ENCODE results near the gene LAMA2.

DNA sequence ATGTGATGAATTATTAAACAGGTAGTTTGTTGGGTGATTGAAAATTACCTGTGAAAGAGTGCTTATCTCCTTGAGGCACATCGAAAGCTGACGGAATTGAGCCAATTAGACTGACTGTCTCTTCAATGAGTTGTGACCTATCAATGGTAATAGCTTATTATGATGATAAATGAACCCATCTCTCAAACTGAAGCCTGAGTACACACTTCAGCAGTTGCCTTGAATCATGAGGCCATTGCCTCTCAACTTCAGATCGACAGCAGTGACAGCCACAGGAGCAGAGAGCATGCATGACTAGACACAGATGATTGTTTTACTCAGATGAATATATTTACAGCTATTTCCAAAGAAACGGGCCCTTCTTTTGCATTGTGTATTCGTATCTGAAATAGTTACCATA is 323.9 kb downstream of the LAMA2 start:
- TF ChIP-seq, protein P1, sequence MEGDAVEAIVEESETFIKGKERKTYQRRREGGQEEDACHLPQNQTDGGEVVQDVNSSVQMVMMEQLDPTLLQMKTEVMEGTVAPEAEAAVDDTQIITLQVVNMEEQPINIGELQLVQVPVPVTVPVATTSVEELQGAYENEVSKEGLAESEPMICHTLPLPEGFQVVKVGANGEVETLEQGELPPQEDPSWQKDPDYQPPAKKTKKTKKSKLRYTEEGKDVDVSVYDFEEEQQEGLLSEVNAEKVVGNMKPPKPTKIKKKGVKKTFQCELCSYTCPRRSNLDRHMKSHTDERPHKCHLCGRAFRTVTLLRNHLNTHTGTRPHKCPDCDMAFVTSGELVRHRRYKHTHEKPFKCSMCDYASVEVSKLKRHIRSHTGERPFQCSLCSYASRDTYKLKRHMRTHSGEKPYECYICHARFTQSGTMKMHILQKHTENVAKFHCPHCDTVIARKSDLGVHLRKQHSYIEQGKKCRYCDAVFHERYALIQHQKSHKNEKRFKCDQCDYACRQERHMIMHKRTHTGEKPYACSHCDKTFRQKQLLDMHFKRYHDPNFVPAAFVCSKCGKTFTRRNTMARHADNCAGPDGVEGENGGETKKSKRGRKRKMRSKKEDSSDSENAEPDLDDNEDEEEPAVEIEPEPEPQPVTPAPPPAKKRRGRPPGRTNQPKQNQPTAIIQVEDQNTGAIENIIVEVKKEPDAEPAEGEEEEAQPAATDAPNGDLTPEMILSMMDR (IDR thresholded peaks at IDR 0.05; ENCODE audit: insufficient read depth, low read depth, low read length): no peak
- TF ChIP-seq EZH2 (IDR thresholded peaks at IDR 0.05; ENCODE audit: insufficient read depth, low read length): no peak
